ENCODE measurements around the gene KAZALD1.

Gene KAZALD1

DNA sequence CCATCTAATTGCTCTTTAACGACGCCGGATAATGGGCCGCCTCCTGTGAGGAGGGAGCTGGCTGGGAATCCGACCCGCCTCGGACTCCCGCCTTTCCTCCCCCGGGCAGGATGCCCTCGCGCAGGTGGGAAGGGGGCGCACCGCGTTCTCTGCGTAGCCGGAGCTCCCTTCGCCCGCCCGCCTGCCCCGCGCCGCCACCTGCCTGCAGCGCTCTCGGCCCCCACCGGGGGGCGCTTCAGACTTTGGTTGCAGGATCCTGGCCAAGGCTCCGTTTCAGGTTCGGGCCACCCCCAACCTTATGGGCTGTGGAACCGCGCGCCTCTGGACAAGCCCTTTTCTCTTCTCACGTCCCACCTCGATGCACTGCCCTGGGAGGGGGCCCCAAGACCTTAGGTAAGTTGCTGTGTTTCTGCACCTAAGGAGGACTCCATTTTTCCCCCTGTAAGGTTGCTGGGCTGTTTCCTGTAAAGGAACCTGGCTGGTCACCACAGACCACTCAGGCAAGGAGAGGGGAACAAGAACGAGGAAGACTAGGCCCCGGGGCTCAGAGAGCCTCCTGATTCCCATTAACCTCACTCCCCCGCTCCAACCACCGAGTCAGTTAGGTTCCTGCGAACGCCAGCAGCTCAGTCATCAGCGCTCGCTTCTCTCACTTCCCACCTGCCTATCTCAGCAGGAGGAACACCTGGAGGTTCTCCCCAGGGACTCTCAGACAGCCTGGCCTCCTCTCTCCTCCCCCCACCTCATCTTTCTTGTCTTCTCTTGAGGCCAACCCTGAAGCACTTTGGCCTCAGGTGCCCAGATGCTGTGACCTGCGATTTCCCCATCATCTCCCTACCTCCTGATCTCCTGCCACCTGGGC lies 11.3 kb upstream of the KAZALD1 start:
- DNase-seq: peak; percentile 70 to 90 (median 80)

DNA sequence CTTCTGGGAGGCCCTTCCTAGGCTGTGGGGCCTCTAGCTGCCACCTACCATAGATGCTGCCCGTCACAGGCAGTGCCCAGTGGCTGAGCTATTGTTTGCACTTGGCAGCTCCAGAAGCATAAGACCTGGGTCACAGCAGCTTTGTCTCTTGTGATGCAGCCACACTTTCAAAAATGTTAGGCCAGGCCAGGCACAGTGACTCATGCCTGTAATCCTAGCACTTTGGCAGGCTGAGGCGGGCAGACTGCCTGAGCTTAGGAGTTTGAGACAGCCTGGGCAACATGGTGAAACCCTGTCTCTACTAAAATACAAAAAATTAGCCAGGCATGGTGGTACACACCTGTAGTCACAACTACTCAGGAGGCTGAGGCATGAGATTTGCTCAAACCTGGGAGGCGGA lies 9.5 kb upstream of the KAZALD1 start:
- no peak for DNase-seq

DNA sequence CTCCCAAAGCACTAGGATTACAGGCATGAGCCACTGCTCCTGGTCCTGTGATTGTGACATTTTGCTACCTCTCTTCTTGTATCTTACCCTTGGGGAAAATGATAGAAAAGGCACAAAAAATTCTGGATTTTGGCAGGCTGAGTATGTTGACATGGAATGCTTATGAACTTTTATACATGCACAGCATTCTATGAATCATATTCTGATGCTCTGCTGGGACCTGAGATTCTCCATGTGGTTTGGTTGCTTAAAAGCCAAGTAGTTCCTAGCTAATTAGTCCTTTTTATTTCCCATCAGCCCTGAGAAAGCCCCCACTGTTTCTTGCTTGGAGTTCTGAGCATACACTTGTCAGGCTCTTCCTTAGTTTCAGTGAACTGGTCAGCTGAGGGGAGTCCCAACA lies 8.3 kb upstream of the KAZALD1 start:
- no peak for DNase-seq

DNA sequence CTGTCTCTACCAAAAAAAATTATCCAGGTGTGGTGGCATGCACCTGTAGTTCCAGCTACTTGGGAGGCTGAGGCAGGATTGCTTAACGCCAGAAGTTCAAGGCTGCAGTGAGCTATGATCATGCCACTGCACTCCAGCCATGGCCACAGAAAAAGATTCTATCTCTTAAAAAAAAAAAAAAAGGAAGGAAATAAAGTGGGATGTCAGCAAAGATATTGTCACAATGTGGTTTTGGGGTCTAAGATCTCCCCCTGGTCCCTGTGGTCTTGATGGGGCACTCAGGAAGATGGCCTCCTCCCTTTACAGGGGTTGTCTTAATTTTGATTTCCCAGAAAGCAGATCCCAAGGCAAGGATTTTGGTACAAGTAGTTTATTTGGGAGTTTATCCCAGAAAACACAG lies 7.4 kb upstream of the KAZALD1 start:
- DNase-seq: no peak

DNA sequence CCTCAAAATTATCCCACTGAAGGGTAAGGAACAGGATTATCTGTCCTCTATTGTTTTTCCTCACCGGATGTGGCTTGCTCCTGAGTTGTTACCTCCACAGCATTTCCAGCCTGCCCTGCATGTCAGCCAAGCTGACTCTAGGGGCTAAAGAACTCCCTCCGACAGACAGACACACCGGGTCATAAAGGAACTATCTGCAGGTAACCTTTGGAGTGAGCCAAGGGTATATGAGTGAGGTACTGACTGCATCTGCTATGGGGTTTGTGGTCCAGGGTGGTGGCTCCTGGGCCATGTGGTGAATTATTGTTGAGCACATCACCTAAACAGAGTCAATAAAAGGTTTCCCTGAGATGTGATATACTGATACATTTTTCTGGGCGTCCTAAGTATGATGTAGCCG lies 6.9 kb upstream of the KAZALD1 start:
- no peak for DNase-seq

DNA sequence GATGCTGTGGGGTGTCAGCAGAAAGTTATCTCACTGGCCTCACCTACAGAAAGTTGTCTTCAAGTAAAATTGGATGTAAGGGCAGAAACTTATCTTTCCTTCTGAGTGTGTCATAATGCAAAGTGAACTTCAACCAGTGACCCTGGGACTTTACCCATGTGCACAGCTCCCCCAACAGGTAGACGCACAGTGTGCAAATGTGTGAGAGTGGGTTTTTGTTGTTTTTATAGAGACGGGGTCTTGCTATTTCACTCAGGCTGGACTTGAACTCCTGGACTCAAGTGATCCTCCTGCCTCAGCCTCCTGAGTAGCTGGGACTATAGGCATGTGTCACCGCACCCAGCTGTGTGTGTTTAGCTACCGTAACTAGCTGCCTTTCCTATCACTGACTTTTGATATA lies 6.4 kb upstream of the KAZALD1 start:
- no peak for DNase-seq

GRCh38 chr10:101056365-101057151 lies 5.2 kb upstream of the KAZALD1 start:
- no peak for DNase-seq

DNA sequence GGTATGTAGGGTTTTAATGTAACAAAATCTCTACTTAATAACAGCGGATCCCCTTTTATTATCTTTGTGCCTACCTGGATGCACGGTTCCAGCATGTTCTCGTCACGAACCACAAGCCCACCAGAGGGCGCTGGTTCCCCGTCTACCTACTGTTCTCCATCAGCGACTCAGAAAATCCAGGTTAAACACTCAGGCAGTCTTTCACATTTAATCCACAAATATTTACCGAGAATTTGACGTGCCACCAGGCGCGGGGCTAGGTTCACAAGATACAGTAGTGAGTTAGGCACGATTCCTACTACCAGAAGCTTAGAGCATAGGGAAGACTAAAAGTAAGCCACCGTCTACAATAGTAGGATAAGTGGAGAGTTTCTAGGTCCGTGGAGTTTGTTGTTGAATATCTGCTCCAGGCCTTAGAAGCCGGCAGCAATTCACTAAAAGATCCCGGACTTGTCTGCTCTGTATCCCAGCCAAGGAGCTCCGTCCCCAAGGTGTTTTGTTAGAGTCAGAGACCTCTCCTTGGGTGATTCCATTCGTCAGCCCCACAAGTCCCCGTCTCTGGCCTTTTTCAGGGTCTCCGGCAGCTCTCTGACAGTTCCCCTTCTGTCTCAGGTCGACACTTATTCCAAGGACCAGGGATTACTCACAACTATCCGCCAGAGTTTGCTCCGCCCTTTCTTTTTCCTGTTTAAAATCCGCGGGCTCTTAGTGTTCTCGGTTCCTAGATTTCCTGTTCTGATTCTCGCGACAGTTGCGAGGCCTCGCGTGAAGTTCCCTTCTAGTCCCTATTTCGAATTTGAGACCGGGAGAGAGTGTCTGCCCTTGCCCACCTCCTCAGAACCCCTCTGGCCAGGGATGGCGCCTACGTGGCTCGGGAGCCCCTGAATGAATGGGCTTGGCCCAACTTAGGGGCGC lies 1.5 kb upstream of the KAZALD1 start:
- peak; percentile 88 to 96 (median 88) for DNase-seq

GRCh38 chr10:101060951-101061623 lies 702 bp upstream of the KAZALD1 start:
- peak; percentile 88 to 96 (median 93) for DNase-seq

GRCh38 chr10:101062232-101063049 lies 652 bp downstream of the KAZALD1 start:
- peak; percentile 53 to 73 (median 73) for DNase-seq

DNA sequence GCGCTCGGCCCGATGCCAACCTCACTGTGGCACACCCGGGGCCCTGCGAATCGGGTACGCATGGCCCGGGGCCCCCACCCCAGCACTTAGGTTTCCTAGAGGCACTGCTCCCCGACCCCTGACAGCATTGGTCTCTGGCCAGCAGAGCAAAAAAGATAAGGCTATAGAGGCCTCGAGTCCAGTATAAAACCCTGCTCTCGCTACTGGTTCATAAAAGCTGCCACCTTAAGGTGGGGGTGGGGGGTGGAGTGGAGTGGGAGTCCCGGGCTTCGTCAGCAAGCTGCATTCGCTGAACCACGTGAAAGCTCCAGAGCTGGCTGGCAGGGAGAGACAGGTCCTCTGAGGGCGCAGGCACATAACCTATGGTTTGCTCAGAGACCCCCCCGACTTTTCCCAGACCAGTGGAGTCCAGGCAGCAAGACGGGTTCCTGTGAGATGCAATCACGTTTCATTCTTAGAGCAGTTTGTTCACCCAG lies 1.3 kb downstream of the KAZALD1 start:
- peak in 1 of 3 experiments; percentile 54 for DNase-seq

DNA sequence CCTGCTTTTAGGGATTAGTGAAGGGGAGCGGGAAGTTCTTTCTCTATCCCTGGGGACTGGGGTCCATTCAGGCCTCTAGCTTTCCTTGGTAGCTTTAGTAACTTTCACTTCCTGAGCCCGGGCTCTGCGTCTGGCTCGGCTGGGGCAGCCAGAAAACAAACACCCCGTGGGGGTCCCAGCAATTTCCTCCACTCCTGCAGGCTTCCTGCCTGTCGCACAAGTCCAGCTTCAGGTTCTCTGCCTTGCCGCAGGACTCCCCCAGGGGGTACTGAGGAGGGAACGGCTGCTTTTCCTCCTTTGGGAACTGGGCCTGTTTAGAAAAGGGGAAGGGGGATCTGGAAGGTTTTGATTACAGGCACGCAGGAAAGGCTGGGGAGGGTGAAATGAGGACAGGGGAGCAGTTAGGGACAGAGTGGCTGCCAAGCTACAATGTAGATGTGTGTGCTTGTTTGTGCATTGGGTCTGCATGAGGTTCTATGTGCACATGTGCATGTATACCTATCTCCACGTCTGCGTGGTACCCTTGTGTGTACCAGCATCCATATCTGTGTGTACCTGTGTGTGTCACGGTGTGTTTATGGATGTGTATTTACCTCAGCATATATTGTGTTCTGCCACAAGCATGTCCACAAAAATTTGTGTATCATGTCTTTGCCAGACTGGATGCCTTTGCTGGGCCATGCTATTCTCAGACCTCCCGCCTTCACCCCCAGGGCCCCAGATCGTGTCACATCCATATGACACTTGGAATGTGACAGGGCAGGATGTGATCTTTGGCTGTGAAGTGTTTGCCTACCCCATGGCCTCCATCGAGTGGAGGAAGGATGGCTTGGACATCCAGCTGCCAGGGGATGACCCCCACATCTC lies 2.0 kb downstream of the KAZALD1 start:
- peak in 2 of 3 experiments; percentile 14 to 33 for DNase-seq

DNA sequence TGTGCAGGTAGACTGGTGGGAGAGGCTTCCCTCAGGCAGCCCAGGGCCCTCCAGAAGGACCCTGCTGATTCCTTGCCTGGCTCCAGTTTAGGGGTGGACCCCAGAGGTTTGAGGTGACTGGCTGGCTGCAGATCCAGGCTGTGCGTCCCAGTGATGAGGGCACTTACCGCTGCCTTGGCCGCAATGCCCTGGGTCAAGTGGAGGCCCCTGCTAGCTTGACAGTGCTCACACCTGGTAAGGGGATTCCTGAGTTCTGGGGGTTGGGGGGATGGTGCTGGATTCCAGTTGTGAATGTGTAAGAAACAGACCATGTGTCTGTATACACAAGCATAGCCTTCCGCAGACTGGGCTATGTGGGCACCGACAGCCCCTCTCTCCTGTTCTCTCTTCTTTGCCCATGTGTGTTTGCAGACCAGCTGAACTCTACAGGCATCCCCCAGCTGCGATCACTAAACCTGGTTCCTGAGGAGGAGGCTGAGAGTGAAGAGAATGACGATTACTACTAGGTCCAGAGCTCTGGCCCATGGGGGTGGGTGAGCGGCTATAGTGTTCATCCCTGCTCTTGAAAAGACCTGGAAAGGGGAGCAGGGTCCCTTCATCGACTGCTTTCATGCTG lies 2.7 kb downstream of the KAZALD1 start:
- no peak for DNase-seq

GRCh38 chr10:101065481-101066145 lies 3.8 kb downstream of the KAZALD1 start:
- no peak for DNase-seq

GRCh38 chr10:101066146-101066895 lies 4.5 kb downstream of the KAZALD1 start:
- DNase-seq: peak; percentile 45 to 68 (median 45)

DNA sequence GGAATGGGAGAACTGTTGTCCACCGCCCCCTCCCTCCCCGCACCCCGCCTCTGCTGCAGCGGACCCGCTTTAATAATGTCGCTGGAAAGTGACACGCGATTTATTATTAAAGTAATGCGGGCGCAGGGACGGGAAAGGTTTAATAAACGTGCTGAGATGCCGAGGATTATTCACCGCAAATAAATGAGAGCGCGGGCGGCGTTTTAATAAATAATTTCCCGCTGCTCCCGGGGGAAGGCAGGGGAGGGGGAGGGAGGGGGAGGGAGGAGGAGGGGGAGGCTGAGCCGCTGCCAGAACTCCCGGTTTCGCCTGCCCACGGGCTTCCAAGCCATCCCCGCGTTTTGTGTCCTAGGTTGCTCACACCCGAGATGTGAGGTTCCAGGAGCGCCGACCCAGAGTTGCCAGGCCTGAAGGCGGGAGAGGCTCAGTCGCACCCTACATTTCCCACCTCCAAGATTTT lies 5.1 kb downstream of the KAZALD1 start:
- DNase-seq: peak in 2 of 3 experiments; percentile 52 to 57

GRCh38 chr10:101067356-101068083 lies 5.7 kb downstream of the KAZALD1 start:
- peak; percentile 68 to 81 (median 79) for DNase-seq

Data from NCI-H1417 (cell line).